GM23338 (cell line): ENCODE data around the gene KSR2. TPM values are rescaled to one million over a fixed set of nuclear protein-coding genes. Genes with fewer than 3 reads are reported as not detected.

Experiments
- ATAC-seq: fragments of 200-7000 bp; cut with Tn5 transposase; 3 replicates; pipeline ENCODE4 v1.9.1; 2020
- DNase-seq: peaks from one replicate; pipeline ENCODE4 v3.0.0-alpha.2; 2015; ENCODE audit warnings: low spot score
- H2AFZ ChIP-seq: fragments of 200-600 bp; sonication (generic); 2 replicates; pipeline ENCODE4 v1.8.0; 2016; ENCODE audit warnings: antibody characterized with exemption, mild to moderate bottlenecking, moderate library complexity
- H3F3A ChIP-seq: fragments of 200-600 bp; sonication (generic); replicated peaks from 2 replicates; pipeline ENCODE4 v1.8.0; 2017; ENCODE audit warnings: antibody characterized with exemption, mixed run types, low read depth
- H3K27ac ChIP-seq: fragments of 200-600 bp; sonication (generic); 2 replicates; pipeline ENCODE4 v1.6.1; 2016; ENCODE audit warnings: low read depth
- H3K27me3 ChIP-seq: fragments of 200-600 bp; sonication (generic); 2 replicates; pipeline ENCODE4 v1.8.0; 2016; ENCODE audit warnings: mild to moderate bottlenecking, mixed run types, moderate library complexity; ENCODE audit not compliant: insufficient read depth
- H3K36me3 ChIP-seq: fragments of 200-600 bp; sonication (generic); 2 replicates; pipeline ENCODE4 v1.8.0; 2016; ENCODE audit warnings: mild to moderate bottlenecking; ENCODE audit not compliant: insufficient read depth
- H3K4me1 ChIP-seq: fragments of 200-600 bp; sonication (generic); 2 replicates; pipeline ENCODE4 v1.8.0; 2016; ENCODE audit warnings: mild to moderate bottlenecking, moderate library complexity; ENCODE audit not compliant: insufficient read depth
- H3K4me2 ChIP-seq: fragments of 200-600 bp; sonication (generic); 2 replicates; pipeline ENCODE4 v1.7.1; 2017; ENCODE audit warnings: mixed run types
- H3K4me3 ChIP-seq: fragments of 200-600 bp; sonication (generic); 2 replicates; pipeline ENCODE4 v1.6.1; 2016; ENCODE audit warnings: mixed run types
- H3K79me2 ChIP-seq: fragments of 200-600 bp; sonication (generic); replicated peaks from 2 replicates; pipeline ENCODE4 v1.8.0; 2017; ENCODE audit warnings: mild to moderate bottlenecking; ENCODE audit not compliant: insufficient read depth
- H3K9me2 ChIP-seq: fragments of 200-600 bp; sonication (generic); 2 replicates; pipeline ENCODE4 v1.8.0; 2017; ENCODE audit not compliant: insufficient read depth
- H4K20me1 ChIP-seq: fragments of 200-600 bp; sonication (generic); replicated peaks from 2 replicates; pipeline ENCODE4 v1.8.0; 2017; ENCODE audit warnings: mild to moderate bottlenecking; ENCODE audit not compliant: insufficient read depth
- H3K27ac Mint-ChIP-seq: 2 replicates; pipeline ENCODE4 v1.8.0; 2020; ENCODE audit warnings: inconsistent platforms, mild to moderate bottlenecking, moderate library complexity, mixed read lengths
- H3K27me3 Mint-ChIP-seq: 3 replicates; pipeline ENCODE4 v1.8.0; 2022; ENCODE audit warnings: low read depth, mild to moderate bottlenecking, moderate library complexity, mixed read lengths, inconsistent platforms; ENCODE audit not compliant: insufficient read depth, poor library complexity
- H3K36me3 Mint-ChIP-seq: 3 replicates; pipeline ENCODE4 v1.8.0; 2021; ENCODE audit warnings: low read depth, mild to moderate bottlenecking, inconsistent platforms, moderate library complexity, mixed read lengths
- H3K4me1 Mint-ChIP-seq: 3 replicates; pipeline ENCODE4 v1.8.0; 2020; ENCODE audit warnings: mild to moderate bottlenecking, inconsistent platforms, mixed read lengths
- H3K4me3 Mint-ChIP-seq: 3 replicates; pipeline ENCODE4 v1.8.0; 2021; ENCODE audit warnings: moderate library complexity, mild to moderate bottlenecking, inconsistent platforms, mixed read lengths
- H3K9me3 Mint-ChIP-seq: 3 replicates; pipeline ENCODE4 v1.8.0; 2020; ENCODE audit warnings: moderate library complexity, mild to moderate bottlenecking, inconsistent platforms, mixed read lengths
- CREB1 ChIP-seq: fragments of 250-450 bp; sonication (Bioruptor Pico); IDR thresholded peaks from 2 replicates; pipeline ENCODE4 v1.5.0; 2020; ENCODE audit warnings: low read depth, mild to moderate bottlenecking, moderate library complexity
- CTCF ChIP-seq, 2 experiments: fragments of 200-600 bp in 1 of 2; sonication (generic) in 1 of 2; conservative IDR thresholded peaks; 2 replicates each; pipeline versions ENCODE4 v1.5.1 to v1.6.1; 2016 to 2017; ENCODE audit warnings: antibody characterized with exemption in 2 of 2, low read depth in 2 of 2, mild to moderate bottlenecking in 2 of 2, moderate library complexity in 1 of 2
- ETS1 ChIP-seq: IDR thresholded peaks from 2 replicates; pipeline ENCODE4 v1.6.1; 2016; ENCODE audit warnings: antibody characterized with exemption
- EZH2 ChIP-seq: fragments of 200-600 bp; sonication (generic); IDR thresholded peaks from one replicate; pipeline ENCODE4 v1.8.0; 2017; ENCODE audit warnings: antibody characterized with exemption, mild to moderate bottlenecking, low read depth; ENCODE audit not compliant: unreplicated experiment
- EZH2phosphoT487 ChIP-seq: fragments of 200-600 bp; sonication (generic); IDR thresholded peaks from one replicate; pipeline ENCODE4 v1.8.1; 2018; ENCODE audit warnings: antibody characterized with exemption; ENCODE audit not compliant: unreplicated experiment
- JUNB ChIP-seq: IDR thresholded peaks from one replicate; pipeline ENCODE4 v1.6.1; 2016; ENCODE audit warnings: antibody characterized with exemption; ENCODE audit not compliant: unreplicated experiment
- NANOG ChIP-seq: IDR thresholded peaks from 2 replicates; pipeline ENCODE4 v1.6.1; 2016; ENCODE audit warnings: antibody characterized with exemption, borderline replicate concordance
- POLR2AphosphoS5 ChIP-seq: IDR thresholded peaks from 2 replicates; pipeline ENCODE4 v1.6.1; 2016; ENCODE audit warnings: antibody characterized with exemption, low read depth
- REST ChIP-seq: IDR thresholded peaks from one replicate; pipeline ENCODE4 v1.6.1; 2018; ENCODE audit warnings: antibody characterized with exemption; ENCODE audit not compliant: unreplicated experiment
- STAT1 ChIP-seq: IDR thresholded peaks from one replicate; pipeline ENCODE4 v1.6.1; 2016; ENCODE audit warnings: antibody characterized with exemption; ENCODE audit not compliant: unreplicated experiment
- ZNF114 ChIP-seq: fragments of 250-450 bp; sonication (Bioruptor Pico); IDR thresholded peaks from 2 replicates; pipeline ENCODE4 v1.5.0; 2020; ENCODE audit warnings: mild to moderate bottlenecking, moderate library complexity
- ZNF331 ChIP-seq: fragments of 250-450 bp; sonication (Bioruptor Pico); IDR thresholded peaks from 2 replicates; pipeline ENCODE4 v1.5.0; 2020; ENCODE audit warnings: low read depth, mild to moderate bottlenecking, moderate library complexity
- ZNF462 ChIP-seq: fragments of 250-450 bp; sonication (Bioruptor Pico); IDR thresholded peaks from 2 replicates; pipeline ENCODE4 v1.5.0; 2020; ENCODE audit warnings: mild to moderate bottlenecking, moderate library complexity
- polyA plus RNA-seq: library from polyadenylated mRNA; unstranded; fragments of >200 nt; fragmentation: Nextera tagmentation; extraction: Ambion mirVana; gene quantifications from 2 replicates; pipeline ENCODE4 v1.2.1, GENCODE V29; 2016
- total RNA-seq: library from RNA; depleted of rRNA; stranded (reverse); fragments of >200 nt; shearing (Covaris generic); gene quantifications from 2 replicates; pipeline ENCODE4 v1.2.3, GENCODE V29; 2014

The KSR2 gene
- total and polyA plus RNA-seq, 2 experiments from 2014 or later, result 1.1 to 2.7 TPM

GRCh38 chr12:117440384-117440783 lies 528.4 kb downstream of the KSR2 start:
- Mint-ChIP-seq H3K4me3 (no peak overlapping the region), H3K27ac (no peak overlapping the region), H3K4me1 (no peaks in the 10 kb centered on the region; the same call in 2 of the 3 replicates), H3K27me3 (peaks cover 3% of the 10 kb centered on the region), H3K36me3 (no peaks in the 10 kb centered on the region), H3K9me3 (no peaks in the 10 kb centered on the region)
- Histone ChIP-seq H3F3A (no peaks in the 10 kb centered on the region), H3K27me3 (no peaks in the 10 kb centered on the region), H4K20me1 (no peaks in the 10 kb centered on the region), H3K4me3 (no peak overlapping the region), H3K9me2 (no peaks in the 10 kb centered on the region), H3K27ac (no peak overlapping the region), H3K4me1 (no peaks in the 10 kb centered on the region), H2AFZ (no peak overlapping the region), H3K4me2 (no peak overlapping the region), H3K79me2 (no peaks in the 10 kb centered on the region), H3K36me3 (no peaks in the 10 kb centered on the region)
- no peak for ATAC-seq
- no peak for DNase-seq
- TF ChIP-seq ZNF462 (no peak), REST (no peak), ZNF114 (CRISPR knock-in tag) (no peak), POLR2AphosphoS5 (no peak), NANOG (no peak), CTCF (conservative IDR thresholded peaks at IDR 0.05; ENCODE audit: low read depth in 2 of 2) (no peak), ZNF331 (CRISPR knock-in tag) (no peak), EZH2phosphoT487 (no peak), CREB1 (no peak), STAT1 (no peak), ETS1 (no peak), EZH2 (no peak), JUNB (no peak)
